Vagina (tissue), 2 donors: ENCODE data around the gene RETREG1. TPM values are rescaled to one million over a fixed set of nuclear protein-coding genes. Genes with fewer than 3 reads are reported as not detected.

Experiments
- DNase-seq, 2 donors: peaks; one replicate each; pipeline ENCODE4 v3.0.0-alpha.2; 2017; ENCODE audit errors: extremely low spot score in 2 of 2
- H3K27ac ChIP-seq: fragments of 200-600 bp; sonication (generic); one replicate; pipeline ENCODE4 v1.5.1; 2019
- H3K27me3 ChIP-seq: fragments of 200-600 bp; sonication (generic); one replicate; pipeline ENCODE4 v1.5.1; 2019
- H3K36me3 ChIP-seq, 2 donors: fragments of 200-600 bp; sonication (generic); one replicate each; pipeline ENCODE4 v1.5.1; 2017 to 2019
- H3K4me1 ChIP-seq: fragments of 200-600 bp; sonication (generic); one replicate; pipeline ENCODE4 v1.5.1; 2019
- H3K4me3 ChIP-seq, 2 donors: fragments of 200-600 bp; sonication (generic); 1 replicate in 1 of 2; 2 replicates in 1 of 2; pipeline ENCODE4 v1.5.1; 2016 to 2019
- H3K9me3 ChIP-seq: fragments of 200-600 bp; sonication (generic); one replicate; pipeline ENCODE4 v1.5.1; 2019
- CTCF ChIP-seq, 3 experiments: fragments of 450-650 bp in 2 of 3; fragments of 200-600 bp in 1 of 3; sonication (generic) in 1 of 3; IDR thresholded peaks; one replicate each; pipeline ENCODE4 v1.5.1; 2017 to 2019; ENCODE audit warnings: antibody characterized with exemption in 3 of 3, mild to moderate bottlenecking in 2 of 3, moderate library complexity in 2 of 3
- POLR2A ChIP-seq, 2 donors: fragments of 450-650 bp; IDR thresholded peaks; one replicate each; pipeline ENCODE4 v1.6.1; 2017; ENCODE audit warnings: antibody characterized with exemption in 2 of 2, mild to moderate bottlenecking in 2 of 2, moderate library complexity in 2 of 2
- POLR2AphosphoS5 ChIP-seq, 2 donors: sonication (generic); formaldehyde crosslinking; IDR thresholded peaks; one replicate each; pipeline ENCODE4 v1.9.0; 2017; ENCODE audit warnings: antibody characterized with exemption in 2 of 2, mild to moderate bottlenecking in 2 of 2, low read depth in 1 of 2; ENCODE audit not compliant: insufficient read depth in 1 of 2
- intact Hi-C: fragments of 100-400 bp; cut with DNase I; formaldehyde crosslinking; loops from one replicate; pipeline ENCODE4 v1.15.1; 2023
- total RNA-seq: library from RNA; depleted of rRNA; stranded (reverse); fragments of >200 nt; gene quantifications from one replicate; pipeline ENCODE4 v1.2.3, GENCODE V29; 2016

Gene RETREG1
- total RNA-seq, 1 donor from 2014 or later = 27.7 TPM

DNA sequence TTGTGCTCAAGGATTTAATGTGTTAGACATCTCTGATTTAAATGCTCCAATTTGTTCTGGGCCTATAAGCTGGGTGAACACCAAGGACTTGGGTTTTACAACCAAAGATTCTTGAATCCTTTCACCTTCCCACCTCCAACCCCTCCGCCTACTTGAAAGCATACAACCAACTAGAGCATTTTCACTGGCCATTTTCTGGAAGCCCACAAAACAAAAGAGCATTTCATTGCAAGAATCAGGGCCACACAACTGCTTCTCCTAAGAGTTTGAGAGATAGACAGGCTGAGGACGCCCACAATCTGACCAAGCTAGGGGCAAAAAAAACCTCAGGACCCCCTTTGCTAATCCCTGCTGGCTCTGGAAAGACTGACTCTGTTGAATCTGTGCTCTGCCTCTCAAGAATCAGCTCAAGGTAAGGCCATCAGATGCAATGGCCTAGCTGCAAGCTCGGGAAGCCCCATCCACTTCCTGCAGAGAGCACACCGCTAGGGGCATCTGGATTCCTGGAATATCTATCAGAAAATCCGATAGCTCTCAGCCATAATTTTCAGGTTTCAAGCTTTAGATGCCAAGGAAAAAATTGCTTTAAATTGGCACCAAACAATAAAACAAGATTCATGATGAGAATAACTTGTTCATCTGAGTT is 57.7 kb downstream of the RETREG1 start:
- no peak for DNase-seq
- intact Hi-C loops = no loop called here
- no peaks in the 10 kb centered on the region for H3K9me3 ChIP-seq
- H3K27me3 ChIP-seq = no peaks in the 10 kb centered on the region
- H3K36me3 ChIP-seq = no peaks in the 10 kb centered on the region
- no peaks in the 10 kb centered on the region for H3K4me1 ChIP-seq
- no peak overlapping the region for H3K27ac ChIP-seq
- no peak for TF ChIP-seq CTCF (IDR thresholded peaks at IDR 0.05)
- TF ChIP-seq POLR2AphosphoS5 (IDR thresholded peaks at IDR 0.05; ENCODE audit: insufficient read depth in 1 of 2, low read depth in 1 of 2) = no peak
- no peak for TF ChIP-seq POLR2A (IDR thresholded peaks at IDR 0.05)
- no peak overlapping the region for H3K4me3 ChIP-seq

- H3K4me3 ChIP-seq = no peak overlapping the region
- DNase-seq = no peak
- H3K27ac ChIP-seq = no peak overlapping the region
- no peak for TF ChIP-seq POLR2AphosphoS5 (IDR thresholded peaks at IDR 0.05; ENCODE audit: insufficient read depth in 1 of 2, low read depth in 1 of 2)
- TF ChIP-seq CTCF (IDR thresholded peaks at IDR 0.05) = no peak
- no peak for TF ChIP-seq POLR2A (IDR thresholded peaks at IDR 0.05)
- H3K27me3 ChIP-seq = no peaks in the 10 kb centered on the region
- no peaks in the 10 kb centered on the region for H3K9me3 ChIP-seq
- intact Hi-C loops = no loop called here
- H3K4me1 ChIP-seq = peaks cover 4% of the 10 kb centered on the region
- H3K36me3 ChIP-seq = no peaks in the 10 kb centered on the region
These were observed 59.3 kb downstream of the RETREG1 start for GRCh38 chr5:16557477-16557876.

- Histone ChIP-seq H3K27me3 (no peaks in the 10 kb centered on the region), H3K9me3 (no peaks in the 10 kb centered on the region), H3K4me3 (no peak overlapping the region), H3K4me1 (peaks cover 14% of the 10 kb centered on the region), H3K27ac (no peak overlapping the region), H3K36me3 (no peaks in the 10 kb centered on the region)
- intact Hi-C loops = no loop called here
- no peak for TF ChIP-seq POLR2A (IDR thresholded peaks at IDR 0.05)
- TF ChIP-seq CTCF (IDR thresholded peaks at IDR 0.05) = no peak
- no peak for TF ChIP-seq POLR2AphosphoS5 (IDR thresholded peaks at IDR 0.05; ENCODE audit: insufficient read depth in 1 of 2, low read depth in 1 of 2)
- DNase-seq = no peak
These were observed 62.7 kb downstream of the RETREG1 start for GRCh38 chr5:16554110-16554509.

DNA sequence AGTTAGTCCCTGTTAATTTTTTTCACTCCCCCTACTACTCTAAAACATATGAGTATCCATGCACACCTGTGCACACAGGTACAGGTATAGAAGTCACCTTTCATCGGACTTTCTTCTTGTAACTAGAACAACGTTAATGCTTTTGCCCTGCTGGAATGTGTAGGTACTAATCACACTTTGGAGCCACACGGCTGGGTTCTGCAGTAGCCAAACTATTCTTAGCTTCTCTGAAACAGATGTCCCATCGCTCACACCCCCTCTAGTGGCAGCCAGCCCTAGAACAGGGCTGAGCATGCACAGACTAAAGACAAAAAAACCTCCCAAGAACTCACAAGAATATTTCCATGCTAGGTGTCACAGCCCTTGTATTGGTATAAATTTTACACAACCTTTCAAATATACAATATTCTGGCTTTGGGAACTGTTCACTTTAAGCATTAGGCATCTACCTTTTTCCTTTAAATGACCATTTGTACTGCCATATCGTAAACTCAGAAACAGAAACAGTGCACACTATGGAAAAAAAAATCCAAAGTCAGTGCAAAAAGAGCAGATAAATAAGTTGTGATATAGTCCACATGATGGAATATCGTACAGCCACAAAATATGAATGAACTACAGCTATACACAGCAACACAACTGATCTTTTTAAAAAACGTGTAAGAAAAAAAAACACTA is 64.0 kb downstream of the RETREG1 start:
- H3K4me1 ChIP-seq = peaks cover 25% of the 10 kb centered on the region
- TF ChIP-seq POLR2A (IDR thresholded peaks at IDR 0.05) (no peak), CTCF (IDR thresholded peaks at IDR 0.05) (peak; percentile 31 to 70 (median 56)), POLR2AphosphoS5 (IDR thresholded peaks at IDR 0.05; ENCODE audit: insufficient read depth in 1 of 2, low read depth in 1 of 2) (no peak)
- no peaks in the 10 kb centered on the region for H3K36me3 ChIP-seq
- no peaks in the 10 kb centered on the region for H3K9me3 ChIP-seq
- intact Hi-C loops = no loop called here
- no peak overlapping the region for H3K4me3 ChIP-seq
- H3K27me3 ChIP-seq = no peaks in the 10 kb centered on the region
- no peak for DNase-seq
- peak overlapping the region; percentile 39 for H3K27ac ChIP-seq

- DNase-seq = no peak
- H3K27ac ChIP-seq = peak overlapping the region; percentile 39
- intact Hi-C loops = no loop called here
- TF ChIP-seq POLR2AphosphoS5 (IDR thresholded peaks at IDR 0.05; ENCODE audit: insufficient read depth in 1 of 2, low read depth in 1 of 2) (no peak), CTCF (IDR thresholded peaks at IDR 0.05) (no peak), POLR2A (IDR thresholded peaks at IDR 0.05) (no peak)
- H3K4me1 ChIP-seq = peaks cover 32% of the 10 kb centered on the region
- H3K27me3 ChIP-seq = no peaks in the 10 kb centered on the region
- H3K9me3 ChIP-seq = no peaks in the 10 kb centered on the region
- no peak overlapping the region for H3K4me3 ChIP-seq
- H3K36me3 ChIP-seq = no peaks in the 10 kb centered on the region
These were observed 65.2 kb downstream of the RETREG1 start for GRCh38 chr5:16551628-16552027.
